CD1c-positive myeloid dendritic cell (primary cell): ENCODE results near the gene EXOSC5.
A peak's percentile ranks its signal among the peaks of the same experiment; 100 is the strongest.
"Not testable (repeated sequence)": the region's sequence is repeated elsewhere in the genome, so short reads cannot be mapped to it uniquely, and the experiment has no call there.

ENCODE experiments used
- DNase-seq: peaks from one replicate; pipeline ENCODE4 v3.0.0-alpha.2; 2016; ENCODE audit errors: extremely low spot score

EXOSC5 gene

GRCh38 chr19:41426116-41426841 lies 29.1 kb upstream of the EXOSC5 start:
- no peak for DNase-seq

- no peak for DNase-seq
Measured at GRCh38 chr19:41425174-41426115, 28.3 kb upstream of the EXOSC5 start.

- no peak for DNase-seq
Measured at GRCh38 chr19:41424335-41425173, 27.4 kb upstream of the EXOSC5 start.

DNA sequence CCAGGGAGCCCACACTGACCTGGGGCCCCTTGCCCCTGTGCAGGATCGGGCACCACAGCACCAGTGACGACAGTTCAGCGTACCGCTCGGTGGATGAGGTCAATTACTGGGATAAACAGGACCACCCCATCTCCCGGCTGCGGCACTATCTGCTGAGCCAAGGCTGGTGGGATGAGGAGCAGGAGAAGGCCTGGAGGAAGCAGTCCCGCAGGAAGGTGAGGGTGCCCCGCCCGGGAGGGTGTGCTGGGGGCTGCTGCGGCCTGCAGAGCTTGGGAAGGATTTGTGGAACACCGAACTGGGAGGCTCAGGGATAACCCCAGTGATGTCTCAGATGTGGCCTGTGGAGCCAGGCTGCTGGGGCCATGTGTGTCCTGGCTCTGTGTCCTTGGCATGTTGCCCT lies 25.8 kb upstream of the EXOSC5 start:
- no peak for DNase-seq

- DNase-seq: no peak
Measured at GRCh38 chr19:41422456-41422855, 25.3 kb upstream of the EXOSC5 start.

DNA sequence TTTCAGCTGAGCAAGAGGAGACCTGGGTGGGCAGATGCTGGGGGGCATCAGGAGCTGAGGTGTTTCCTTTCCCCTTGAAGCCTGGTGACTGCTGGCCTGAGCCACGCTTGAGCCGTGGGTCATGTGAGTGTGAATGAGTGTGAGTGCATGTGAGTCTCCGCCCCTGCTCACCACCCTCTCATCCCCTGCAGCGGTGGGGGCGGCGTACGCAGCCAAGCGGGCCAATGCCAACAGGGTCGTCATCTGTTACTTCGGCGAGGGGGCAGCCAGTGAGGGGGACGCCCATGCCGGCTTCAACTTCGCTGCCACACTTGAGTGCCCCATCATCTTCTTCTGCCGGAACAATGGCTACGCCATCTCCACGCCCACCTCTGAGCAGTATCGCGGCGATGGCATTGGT lies 24.8 kb upstream of the EXOSC5 start:
- no peak for DNase-seq

DNA sequence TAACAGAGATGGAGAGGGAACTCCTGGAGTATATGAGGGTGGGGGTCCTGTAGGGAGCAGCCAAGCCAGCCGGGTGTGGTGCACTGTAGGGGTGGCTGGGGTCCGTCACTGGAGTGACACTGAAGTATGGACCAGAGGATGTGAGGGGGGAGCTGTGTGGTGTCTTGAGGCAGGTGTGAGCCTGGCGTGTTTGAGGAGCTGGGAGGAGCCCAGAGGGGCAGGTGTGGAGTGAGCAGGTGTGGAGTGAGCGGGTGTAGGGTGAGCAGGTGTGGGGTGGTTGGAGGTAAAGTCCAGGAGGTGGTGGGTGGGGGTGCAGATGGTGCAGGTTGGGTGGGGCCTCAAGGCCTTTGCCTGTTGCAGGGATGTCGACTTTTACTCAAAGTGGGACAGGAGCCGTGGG lies 24.2 kb upstream of the EXOSC5 start:
- no peak for DNase-seq

DNA sequence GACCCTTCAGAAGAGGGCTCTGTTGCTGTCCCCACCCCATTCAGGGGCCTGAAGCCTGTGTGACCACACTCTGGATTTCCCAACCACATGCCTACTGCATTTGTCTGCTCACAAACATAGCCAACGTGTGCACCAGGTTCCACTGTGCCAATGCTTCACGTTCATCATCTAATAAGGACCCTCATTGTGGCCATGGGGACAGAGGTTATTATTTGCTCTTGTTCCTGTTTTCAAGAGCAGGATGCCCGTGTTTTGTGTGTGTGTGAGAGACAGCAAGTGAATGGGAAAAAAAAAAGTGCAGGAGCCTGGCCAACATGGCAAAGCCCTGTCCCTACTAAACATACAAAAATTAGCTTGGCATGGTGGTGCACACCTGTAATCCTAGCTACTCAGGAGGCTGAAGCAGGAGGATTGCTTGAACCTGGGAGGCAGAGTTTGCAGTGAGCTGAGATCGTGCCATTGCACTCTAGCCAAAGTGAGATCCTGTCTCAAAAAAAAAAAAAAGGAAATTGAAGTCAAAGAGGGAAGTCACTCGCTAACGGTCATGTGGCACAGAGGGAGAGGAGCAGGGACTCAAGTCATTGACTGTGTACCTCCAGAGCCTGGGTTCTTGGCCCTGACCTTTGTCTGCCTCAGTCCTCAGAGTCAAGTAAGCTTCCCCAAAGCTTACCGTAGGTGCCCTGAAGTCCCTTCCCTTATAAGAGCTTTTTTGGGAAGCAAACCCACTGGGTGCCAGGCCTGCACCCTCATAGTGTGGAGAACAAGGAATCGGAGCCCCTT lies 23.1 kb upstream of the EXOSC5 start:
- DNase-seq: peak; percentile 86

- no peak for DNase-seq
Measured at GRCh38 chr19:41416194-41416674, 19.1 kb upstream of the EXOSC5 start.

DNA sequence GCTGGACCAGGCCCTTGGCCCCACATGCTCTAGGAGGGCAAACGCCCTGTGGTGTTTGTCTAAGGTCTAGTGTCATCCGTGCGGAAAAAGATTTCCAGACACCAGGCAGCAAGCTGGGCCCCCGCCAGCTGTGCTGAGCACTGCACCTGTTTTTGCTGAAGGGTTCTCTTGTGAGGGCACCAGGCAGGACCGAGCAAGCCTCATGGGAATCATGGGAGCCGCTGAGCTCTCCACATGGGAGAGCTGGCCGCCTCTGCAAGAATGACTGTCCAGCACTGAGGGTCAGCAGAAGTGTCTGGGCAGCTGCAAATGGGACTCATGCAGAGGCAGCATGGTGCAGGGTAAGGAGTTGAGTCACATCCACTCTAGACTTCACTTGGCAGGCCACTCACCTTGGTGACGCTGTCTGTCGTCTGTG lies 18.0 kb upstream of the EXOSC5 start:
- no peak for DNase-seq

- DNase-seq: no peak
Measured at GRCh38 chr19:41414461-41414860, 17.3 kb upstream of the EXOSC5 start.

GRCh38 chr19:41413947-41414346 lies 16.8 kb upstream of the EXOSC5 start:
- DNase-seq: no peak

- DNase-seq: no peak
Measured at GRCh38 chr19:41412953-41413352, 15.8 kb upstream of the EXOSC5 start.

DNA sequence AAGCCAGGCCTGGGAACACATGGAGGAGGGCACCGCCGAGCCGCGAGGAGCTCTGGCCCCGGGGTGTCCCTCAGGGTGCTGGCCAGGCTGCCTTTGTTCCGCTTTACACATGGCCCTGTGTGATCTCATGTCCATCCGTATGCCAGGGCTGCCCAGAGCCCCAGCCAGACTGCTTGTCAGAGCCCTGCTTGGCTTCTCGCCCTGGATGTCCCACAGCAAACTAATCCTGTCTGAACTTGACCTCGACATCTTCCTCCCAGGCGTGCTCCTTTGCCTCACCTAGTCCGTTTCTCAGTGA lies 14.8 kb upstream of the EXOSC5 start:
- no peak for DNase-seq

DNA sequence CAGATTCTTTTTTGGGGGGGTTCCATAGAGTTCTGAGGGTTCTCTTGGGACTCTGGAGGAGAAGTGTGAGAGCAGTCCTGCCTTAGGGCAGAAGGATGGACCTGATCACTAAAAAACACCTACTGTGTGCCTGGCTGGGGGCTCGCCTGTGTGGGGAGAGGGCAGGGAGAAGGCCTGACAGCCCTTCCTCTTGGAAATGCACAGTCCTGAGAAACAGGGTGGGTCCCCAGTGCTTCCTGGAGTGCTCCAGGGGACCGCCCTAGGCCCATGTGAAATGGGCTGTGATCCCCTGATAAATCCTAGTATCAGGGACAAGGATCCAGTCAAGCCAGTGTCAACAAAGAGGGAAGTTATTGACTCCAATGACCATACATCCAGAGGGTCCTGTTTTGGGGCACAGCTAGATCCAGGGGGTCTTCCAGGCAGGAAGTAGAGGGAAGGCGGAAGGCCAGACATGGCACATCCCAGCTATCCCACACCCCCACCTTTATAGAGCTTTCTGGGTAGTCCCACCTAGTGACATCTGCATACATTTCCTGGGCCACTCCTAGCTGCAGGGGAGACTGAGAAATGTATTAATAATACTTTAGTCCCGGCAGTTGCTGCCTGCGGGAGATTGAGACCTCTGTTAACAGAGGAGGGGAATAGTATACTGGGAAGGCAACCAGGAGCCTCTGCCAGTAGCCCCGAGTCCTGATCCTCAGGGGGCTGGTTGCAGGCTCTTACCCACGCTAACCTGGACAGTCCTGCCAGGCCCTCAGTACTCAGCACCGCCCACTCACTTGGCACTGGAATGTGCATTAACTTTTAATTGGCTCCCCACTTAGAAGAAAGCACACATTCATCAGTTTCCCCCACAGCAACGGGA lies 14.2 kb upstream of the EXOSC5 start:
- no peak for DNase-seq

- no peak for DNase-seq
Measured at GRCh38 chr19:41410336-41411054, 13.3 kb upstream of the EXOSC5 start.

DNA sequence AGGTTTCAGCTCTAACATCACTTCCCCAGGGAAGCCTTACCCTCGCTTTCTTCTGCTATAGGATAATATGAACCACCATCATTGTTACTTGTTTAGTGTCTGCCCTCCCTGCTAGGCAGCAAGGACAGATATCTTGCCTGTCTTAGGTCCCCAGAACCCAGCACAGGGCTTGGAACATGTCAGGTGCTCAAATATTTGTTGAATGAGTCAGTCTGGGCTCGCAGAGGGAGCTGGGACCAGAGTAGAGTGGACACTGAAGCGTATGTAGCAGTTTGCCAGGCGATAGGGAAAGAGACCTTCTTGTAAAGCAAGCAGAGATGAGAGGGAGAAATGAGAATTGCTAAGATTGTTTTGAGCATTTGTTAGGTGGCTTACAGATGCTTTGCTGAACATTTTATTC lies 12.1 kb upstream of the EXOSC5 start:
- no peak for DNase-seq

- not testable (repeated sequence) for DNase-seq
Measured at GRCh38 chr19:41408846-41409245, 11.7 kb upstream of the EXOSC5 start.

DNA sequence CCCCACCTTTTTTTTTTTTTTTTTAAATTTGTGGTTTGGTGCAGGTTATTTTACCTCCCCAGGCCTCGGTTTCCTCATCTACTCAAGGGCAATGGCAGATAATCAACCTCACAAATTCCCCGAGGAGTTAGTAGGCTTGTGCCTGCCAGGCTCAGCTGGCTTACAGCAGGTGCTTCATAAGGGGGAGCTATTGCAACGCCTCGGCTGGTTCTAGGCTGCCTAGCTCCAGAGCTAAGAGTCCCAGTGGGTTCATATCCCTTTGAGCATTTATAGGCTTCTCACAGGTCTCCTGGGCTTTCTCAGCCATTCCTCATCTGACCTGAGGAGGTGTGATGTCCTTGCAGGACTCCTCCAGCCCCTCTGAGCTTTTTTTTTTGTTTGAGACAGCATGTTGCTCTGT lies 11.1 kb upstream of the EXOSC5 start:
- no peak for DNase-seq

GRCh38 chr19:41407271-41407670 lies 10.1 kb upstream of the EXOSC5 start:
- DNase-seq: peak; percentile 69
